ENCODE data around the gene GPRC5B.
A peak's percentile ranks its signal among the peaks of the same experiment; 100 is the strongest.

The GPRC5B gene

GRCh38 chr16:19898166-19898565, 13.5 kb upstream of the GPRC5B start:
- DNase-seq, result no peak

- no peak for DNase-seq
Observed at GRCh38 chr16:19896951-19897350, 12.3 kb upstream of the GPRC5B start.

- no peak for DNase-seq
Observed at GRCh38 chr16:19894586-19894985, 9.9 kb upstream of the GPRC5B start.

- no peak for DNase-seq
Observed at GRCh38 chr16:19892902-19893301, 8.3 kb upstream of the GPRC5B start.

- no peak for DNase-seq
Observed at GRCh38 chr16:19890901-19891300, 6.3 kb upstream of the GPRC5B start.

- DNase-seq, result no peak
Observed at GRCh38 chr16:19888834-19889233, 4.2 kb upstream of the GPRC5B start.

- DNase-seq, result peak; percentile 73 to 83
Observed at GRCh38 chr16:19886073-19886941, 1.7 kb upstream of the GPRC5B start.

GRCh38 chr16:19885451-19886072, 914 bp upstream of the GPRC5B start:
- no peak for DNase-seq

GRCh38 chr16:19883966-19884485, 622 bp downstream of the GPRC5B start:
- peak in 1 of 2 donors; percentile 3 for DNase-seq

- no peak for DNase-seq
Observed at GRCh38 chr16:19883296-19883965, 1.2 kb downstream of the GPRC5B start.

GRCh38 chr16:19882646-19883045, 2.0 kb downstream of the GPRC5B start:
- DNase-seq, result no peak

- DNase-seq, result no peak
Observed at GRCh38 chr16:19882186-19882585, 2.5 kb downstream of the GPRC5B start.

GRCh38 chr16:19881783-19882182, 2.9 kb downstream of the GPRC5B start:
- DNase-seq, result no peak

- DNase-seq, result no peak
Observed at GRCh38 chr16:19881028-19881427, 3.6 kb downstream of the GPRC5B start.

GRCh38 chr16:19879241-19879792, 5.3 kb downstream of the GPRC5B start:
- DNase-seq, result no peak

- no peak for DNase-seq
Observed at GRCh38 chr16:19878757-19879156, 5.9 kb downstream of the GPRC5B start.

- DNase-seq, result no peak
Observed at GRCh38 chr16:19876501-19877059, 8.1 kb downstream of the GPRC5B start.

- no peak for DNase-seq
Observed at GRCh38 chr16:19875900-19876299, 8.7 kb downstream of the GPRC5B start.

GRCh38 chr16:19874851-19875546, 9.6 kb downstream of the GPRC5B start:
- no peak for DNase-seq

GRCh38 chr16:19874026-19874425, 10.6 kb downstream of the GPRC5B start:
- DNase-seq, result no peak

GRCh38 chr16:19872935-19873334, 11.7 kb downstream of the GPRC5B start:
- DNase-seq, result no peak

GRCh38 chr16:19872179-19872863, 12.3 kb downstream of the GPRC5B start:
- DNase-seq, result no peak
